Right kidney (tissue), 1 donor: ENCODE measurements around the gene ZSCAN5A.

Experiments
- DNase-seq: peaks from one replicate; pipeline ENCODE4 v3.0.0-alpha.2; 2016

ZSCAN5A gene

GRCh38 chr19:56315077-56315828, 614 bp upstream of the ZSCAN5A start:
- peak; percentile 98 for DNase-seq

- DNase-seq = no peak
These were observed 640 bp downstream of the ZSCAN5A start for GRCh38 chr19:56314018-56314380.

- no peak for DNase-seq
These were observed 1.6 kb downstream of the ZSCAN5A start for GRCh38 chr19:56312787-56313657.

GRCh38 chr19:56312342-56312741, 2.3 kb downstream of the ZSCAN5A start:
- no peak for DNase-seq

- no peak for DNase-seq
These were observed 4.2 kb downstream of the ZSCAN5A start for GRCh38 chr19:56310462-56310861.

- DNase-seq = no peak
These were observed 5.0 kb downstream of the ZSCAN5A start for GRCh38 chr19:56309511-56310185.

GRCh38 chr19:56308792-56309191, 5.8 kb downstream of the ZSCAN5A start:
- DNase-seq = no peak

GRCh38 chr19:56307062-56307461, 7.6 kb downstream of the ZSCAN5A start:
- DNase-seq = peak; percentile 19

- peak; percentile 33 for DNase-seq
These were observed 8.6 kb downstream of the ZSCAN5A start for GRCh38 chr19:56306016-56306415.

- DNase-seq = no peak
These were observed 10.4 kb downstream of the ZSCAN5A start for GRCh38 chr19:56304243-56304642.

- DNase-seq = no peak
These were observed 12.6 kb downstream of the ZSCAN5A start for GRCh38 chr19:56301886-56302620.

GRCh38 chr19:56301155-56301554, 13.5 kb downstream of the ZSCAN5A start:
- no peak for DNase-seq

GRCh38 chr19:56299688-56300087, 15.0 kb downstream of the ZSCAN5A start:
- no peak for DNase-seq

- DNase-seq = no peak
These were observed 17.6 kb downstream of the ZSCAN5A start for GRCh38 chr19:56297010-56297409.

- DNase-seq = no peak
These were observed 18.8 kb downstream of the ZSCAN5A start for GRCh38 chr19:56295531-56296455.

- no peak for DNase-seq
These were observed 20.1 kb downstream of the ZSCAN5A start for GRCh38 chr19:56294549-56294948.

- DNase-seq = no peak
These were observed 22.8 kb downstream of the ZSCAN5A start for GRCh38 chr19:56291867-56292266.

- no peak for DNase-seq
These were observed 24.5 kb downstream of the ZSCAN5A start for GRCh38 chr19:56290104-56290503.

- no peak for DNase-seq
These were observed 29.9 kb downstream of the ZSCAN5A start for GRCh38 chr19:56284746-56285145.

- no peak for DNase-seq
These were observed 31.8 kb downstream of the ZSCAN5A start for GRCh38 chr19:56282809-56283208.

- no peak for DNase-seq
These were observed 41.0 kb downstream of the ZSCAN5A start for GRCh38 chr19:56273563-56274117.
